GM12878 (cell line): ENCODE data around the gene CACNA1G. TPM values are rescaled to one million over a fixed set of nuclear protein-coding genes. Genes with fewer than 3 reads are reported as not detected.

ENCODE experiments used
- ATAC-seq: fragments of 200-7000 bp; cut with Tn5 transposase; 3 replicates; pipeline ENCODE4 v1.9.1; 2020; ENCODE audit warnings: mild to moderate bottlenecking, moderate library complexity
- BruUV-seq: library from RNA; stranded (reverse); fragments of 400-500 nt; replicated peaks from 2 replicates; lab custom pipeline; 2021; lab: Mats Ljungman, UMichigan
- CTCF ChIA-PET: fragments of 300-600 bp; sonication (Branson Sonifier 250); formaldehyde crosslinking; extraction: SDS; loops from one replicate; lab custom pipeline; 2021; ENCODE audit warnings: inconsistent platforms; lab: Yijun Ruan, JAX
- POLR2A ChIA-PET: fragments of 350-600 bp; formaldehyde crosslinking; extraction: SDS; loops from one replicate; lab custom pipeline; 2021; ENCODE audit warnings: inconsistent platforms; lab: Charles Lee
- RAD21 ChIA-PET: fragments of 300-600 bp; sonication (Branson Sonifier 250); formaldehyde crosslinking; loops from one replicate; lab custom pipeline; 2023; ENCODE audit warnings: antibody characterized with exemption; ENCODE audit not compliant: unreplicated experiment; lab: Charles Lee
- SMC1A ChIA-PET: fragments of 300-600 bp; sonication (Branson Sonifier 250); formaldehyde crosslinking; loops from one replicate; lab custom pipeline; 2023; ENCODE audit not compliant: unreplicated experiment, uncharacterized antibody; lab: Charles Lee
- DNase-seq: peaks from one replicate; pipeline ENCODE4 v3.0.0-alpha.2; 2011; ENCODE audit warnings: low read depth, low spot score
- FAIRE-seq: peaks from 3 replicates; lab custom pipeline; 2011; peaks lifted over from hg19 to GRCh38; lab: Jason Lieb, UNC
- H2AFZ ChIP-seq: 2 replicates; pipeline ENCODE4 v1.6.0; 2011; ENCODE audit warnings: low read depth, low read length, control low read depth; ENCODE audit not compliant: control insufficient read depth
- H3K27ac ChIP-seq: 2 replicates; pipeline ENCODE4 v1.5.1; 2011; ENCODE audit warnings: control low read depth; ENCODE audit not compliant: control insufficient read depth, insufficient read depth
- H3K27me3 ChIP-seq, 2 experiments: replicated peaks in 1 of 2; 2 replicates each; pipeline versions ENCODE4 v1.6.0 to v1.6.1; 2011; ENCODE audit warnings: low read length in 1 of 2; ENCODE audit not compliant: control insufficient read depth in 2 of 2, insufficient read depth in 2 of 2
- H3K36me3 ChIP-seq, 2 experiments: 2 replicates each; pipeline ENCODE4 v1.5.1; 2011; ENCODE audit warnings: low read length in 1 of 2; ENCODE audit not compliant: control insufficient read depth in 2 of 2, insufficient read depth in 2 of 2
- H3K4me1 ChIP-seq: 2 replicates; pipeline ENCODE4 v1.6.1; 2011; ENCODE audit warnings: mild to moderate bottlenecking, low read length, moderate library complexity, mixed read lengths; ENCODE audit not compliant: control insufficient read depth, insufficient read depth
- H3K4me2 ChIP-seq: 2 replicates; pipeline ENCODE4 v1.6.0; 2011; ENCODE audit warnings: control low read depth; ENCODE audit not compliant: control insufficient read depth, insufficient read depth
- H3K4me3 ChIP-seq: fragments of 200-600 bp; sonication (generic); 2 replicates; pipeline ENCODE4 v1.5.1; 2016
- H3K79me2 ChIP-seq: 2 replicates; pipeline ENCODE4 v1.6.0; 2011; ENCODE audit warnings: low read length; ENCODE audit not compliant: control insufficient read depth, insufficient read depth
- H3K9ac ChIP-seq: 2 replicates; pipeline ENCODE4 v1.8.0; 2011; ENCODE audit warnings: low read length, control low read depth, mixed read lengths; ENCODE audit not compliant: control insufficient read depth, insufficient read depth
- H3K9me3 ChIP-seq: replicated peaks from 3 replicates; pipeline ENCODE4 v1.5.1; 2011; ENCODE audit warnings: mild to moderate bottlenecking, low read length; ENCODE audit not compliant: control insufficient read depth, insufficient read depth
- H4K20me1 ChIP-seq: 2 replicates; pipeline ENCODE4 v1.6.0; 2011; ENCODE audit not compliant: control insufficient read depth, insufficient read depth
- ESRRA ChIP-seq: IDR thresholded peaks from 2 replicates; pipeline ENCODE4 v1.6.1; 2012; ENCODE audit warnings: mild to moderate bottlenecking, low read length, improper control_type of control experiment
- ETV6 ChIP-seq, 2 experiments: fragments of 450-650 bp in 1 of 2; IDR thresholded peaks in 1 of 2; conservative IDR thresholded peaks in 1 of 2; 2 replicates each; pipeline ENCODE4 v1.6.1; 2014; ENCODE audit warnings: antibody characterized with exemption in 1 of 2, borderline replicate concordance in 1 of 2, low read depth in 1 of 2, mild to moderate bottlenecking in 1 of 2, moderate library complexity in 1 of 2
- FOXM1 ChIP-seq: IDR thresholded peaks from 2 replicates; pipeline ENCODE4 v1.6.1; 2012; ENCODE audit warnings: low read depth, mild to moderate bottlenecking, inconsistent platforms, low read length, moderate library complexity
- LARP7 ChIP-seq: fragments of 450-650 bp; IDR thresholded peaks from 2 replicates; pipeline ENCODE4 v1.6.1; 2017; ENCODE audit warnings: mild to moderate bottlenecking
- NFXL1 ChIP-seq: fragments of 450-650 bp; IDR thresholded peaks from 2 replicates; pipeline ENCODE4 v1.6.1; 2017; ENCODE audit warnings: antibody characterized with exemption, mild to moderate bottlenecking, borderline replicate concordance
- NRF1 ChIP-seq: conservative IDR thresholded peaks from 2 replicates; pipeline ENCODE4 v1.6.1; 2011; ENCODE audit warnings: mild to moderate bottlenecking, low read depth, low read length, improper control_type of control experiment
- POLR2AphosphoS2 ChIP-seq: IDR thresholded peaks from 2 replicates; pipeline ENCODE4 v1.6.1; 2011; ENCODE audit warnings: low read depth, mild to moderate bottlenecking, low read length, improper control_type of control experiment, moderate library complexity
- POU2F2 ChIP-seq: IDR thresholded peaks from 3 replicates; pipeline ENCODE4 v1.6.1; 2011; ENCODE audit warnings: low read depth, mild to moderate bottlenecking, low read length, borderline replicate concordance
- RAD51 ChIP-seq: fragments of 450-650 bp; IDR thresholded peaks from 2 replicates; pipeline ENCODE4 v1.6.1; 2016; ENCODE audit warnings: moderate library complexity, mild to moderate bottlenecking, inconsistent platforms
- SUPT20H ChIP-seq: IDR thresholded peaks from 2 replicates; pipeline ENCODE4 v1.6.1; 2011; ENCODE audit warnings: low read depth, mild to moderate bottlenecking, low read length, moderate library complexity, borderline replicate concordance; ENCODE audit not compliant: control insufficient read depth
- ZBED1 ChIP-seq: IDR thresholded peaks from 2 replicates; pipeline ENCODE4 v1.6.1; 2016; ENCODE audit warnings: borderline replicate concordance
- WGBS: methylation state at CpG from one replicate; pipeline ENCODE4 v1.1.6; 2016; ENCODE audit warnings: low lambda C conversion rate; ENCODE audit not compliant: insufficient replicate concordance, insufficient coverage; ENCODE audit errors: missing lambda C conversion rate; 5-methylcytosine and 5-hydroxymethylcytosine counted together
- in situ Hi-C: fragments of 300-500 bp; cut with MboI; formaldehyde crosslinking; loops from 9 replicates; pipeline ENCODE4 v1.14.3; 2018; ENCODE audit warnings: mixed read lengths
- intact Hi-C: fragments of 100-400 bp; cut with micrococcal nuclease; formaldehyde crosslinking; loops from one replicate; pipeline ENCODE4 v1.14.2; 2022; ENCODE audit not compliant: unreplicated experiment
- polyA plus RNA-seq, 11 experiments: library from polyadenylated mRNA; depleted of rRNA in 4 of 11; unstranded in 6 of 11; stranded (reverse) in 5 of 11; fragments of >200 nt; fragmentation: Nextera tagmentation in 4 of 11; fragmentation: Illumina TruSeq in 1 of 11; extraction: Ambion mirVana in 4 of 11; extraction: Trizol in 1 of 11; gene quantifications; 1 replicate in 1 of 11; 2 replicates in 10 of 11; pipeline versions ENCODE4 v1.2.1 to v1.2.3, GENCODE V29; 2011 to 2016; ENCODE audit warnings: inconsistent platforms in 2 of 11, missing spikeins in 2 of 11, low read depth in 1 of 11
- total RNA-seq, 4 experiments: library from RNA; depleted of rRNA in 3 of 4; stranded (reverse); fragments of >200 nt in 3 of 4; fragmentation: Illumina TruSeq in 1 of 4; extraction: Trizol in 1 of 4; gene quantifications; 2 replicates each; pipeline versions ENCODE4 v1.2.1 to v1.2.3, GENCODE V29; 2013 to 2021
- TF ChIP-seq, protein P1 (sequence below): IDR thresholded peaks from 2 replicates; pipeline ENCODE4 v1.6.1; 2011; ENCODE audit warnings: low read depth, mild to moderate bottlenecking, low read length, moderate library complexity, borderline replicate concordance; ENCODE audit errors: extremely low read depth
- TF ChIP-seq, protein P2 (sequence below), 3 experiments: IDR thresholded peaks in 2 of 3; conservative IDR thresholded peaks in 1 of 3; 2 replicates each; pipeline ENCODE4 v1.5.1; 2011; ENCODE audit warnings: low read depth in 3 of 3, low read length in 3 of 3, mild to moderate bottlenecking in 3 of 3, control low read depth in 2 of 3, moderate library complexity in 2 of 3, inconsistent platforms in 1 of 3, mixed read lengths in 1 of 3; ENCODE audit not compliant: control insufficient read depth in 2 of 3, insufficient read depth in 1 of 3; ENCODE audit errors: extremely low read depth in 1 of 3
- TF ChIP-seq, protein P3 (sequence below): fragments of 450-650 bp; IDR thresholded peaks from 2 replicates; pipeline ENCODE4 v1.6.1; 2017; ENCODE audit warnings: mild to moderate bottlenecking, moderate library complexity
- TF ChIP-seq, protein P4 (sequence below): fragments of 450-650 bp; IDR thresholded peaks from 2 replicates; pipeline ENCODE4 v1.6.1; 2017; ENCODE audit warnings: antibody characterized with exemption, mild to moderate bottlenecking, moderate library complexity

The CACNA1G gene
- total and polyA plus RNA-seq, 10 of the 15 experiments (the other 5 are each of a cell fraction or from before 2014, with no cell fraction given): 0.03 to 0.15 TPM; not detected in 8

DNA sequence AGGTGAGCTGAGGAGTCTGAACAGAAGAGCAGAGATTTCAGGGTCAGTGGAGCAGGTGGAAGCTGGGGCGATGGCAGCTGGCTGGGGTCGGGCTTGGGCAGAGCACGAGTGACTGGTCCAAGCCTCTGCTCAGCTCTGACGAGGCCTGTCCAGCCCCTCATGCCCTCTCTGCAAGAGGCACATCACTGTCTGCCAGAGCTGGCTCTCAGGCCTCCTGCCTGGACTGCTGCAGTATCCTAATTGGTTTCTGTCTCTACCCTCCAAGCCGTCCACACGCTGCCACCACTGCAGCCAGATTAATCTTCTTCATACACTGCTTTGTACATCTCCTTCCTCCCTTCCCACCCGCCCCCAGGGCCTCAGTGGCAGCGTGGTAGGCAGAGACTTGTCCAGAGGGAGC is 25.4 kb downstream of the CACNA1G start:
- 5% methylated on average over 6 of the region's 8 CpGs for WGBS
- Histone ChIP-seq H3K9me3 (no peaks in the 10 kb centered on the region), H3K79me2 (no peaks in the 10 kb centered on the region), H3K4me3 (no peak overlapping the region), H3K27ac (no peak overlapping the region), H3K4me2 (no peak overlapping the region), H4K20me1 (no peaks in the 10 kb centered on the region), H3K36me3 (no peaks in the 10 kb centered on the region), H3K9ac (no peak overlapping the region), H2AFZ (no peak overlapping the region), H3K4me1 (no peaks in the 10 kb centered on the region), H3K27me3 (peaks cover 2 to 4% of the 10 kb centered on the region in 2 experiments; a peak in 2 of 4 replicates)
- FAIRE-seq (no peak), DNase-seq (no peak), ATAC-seq (no peak)
- intact Hi-C loops: no loop called here
- POLR2A ChIA-PET: no interaction called here
- SMC1A ChIA-PET: no interaction called here
- BruUV-seq: no TSS peak
- in situ Hi-C loops: no loop called here
- CTCF ChIA-PET: no interaction called here
- RAD21 ChIA-PET: no interaction called here
- TF ChIP-seq POU2F2 (no peak), ESRRA (no peak), ZBED1 (no peak), NFXL1 (no peak), NRF1 (no peak), LARP7 (no peak), FOXM1 (no peak), POLR2AphosphoS2 (no peak), ETV6 (conservative IDR thresholded peaks at IDR 0.05 in 1 of 2, IDR thresholded peaks at IDR 0.05 in 1 of 2; ENCODE audit: borderline replicate concordance in 1 of 2, low read depth in 1 of 2) (no peak), RAD51 (no peak), SUPT20H (no peak)
- TF ChIP-seq, protein P1, sequence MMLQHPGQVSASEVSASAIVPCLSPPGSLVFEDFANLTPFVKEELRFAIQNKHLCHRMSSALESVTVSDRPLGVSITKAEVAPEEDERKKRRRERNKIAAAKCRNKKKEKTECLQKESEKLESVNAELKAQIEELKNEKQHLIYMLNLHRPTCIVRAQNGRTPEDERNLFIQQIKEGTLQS: no peak
- TF ChIP-seq, protein P2, sequence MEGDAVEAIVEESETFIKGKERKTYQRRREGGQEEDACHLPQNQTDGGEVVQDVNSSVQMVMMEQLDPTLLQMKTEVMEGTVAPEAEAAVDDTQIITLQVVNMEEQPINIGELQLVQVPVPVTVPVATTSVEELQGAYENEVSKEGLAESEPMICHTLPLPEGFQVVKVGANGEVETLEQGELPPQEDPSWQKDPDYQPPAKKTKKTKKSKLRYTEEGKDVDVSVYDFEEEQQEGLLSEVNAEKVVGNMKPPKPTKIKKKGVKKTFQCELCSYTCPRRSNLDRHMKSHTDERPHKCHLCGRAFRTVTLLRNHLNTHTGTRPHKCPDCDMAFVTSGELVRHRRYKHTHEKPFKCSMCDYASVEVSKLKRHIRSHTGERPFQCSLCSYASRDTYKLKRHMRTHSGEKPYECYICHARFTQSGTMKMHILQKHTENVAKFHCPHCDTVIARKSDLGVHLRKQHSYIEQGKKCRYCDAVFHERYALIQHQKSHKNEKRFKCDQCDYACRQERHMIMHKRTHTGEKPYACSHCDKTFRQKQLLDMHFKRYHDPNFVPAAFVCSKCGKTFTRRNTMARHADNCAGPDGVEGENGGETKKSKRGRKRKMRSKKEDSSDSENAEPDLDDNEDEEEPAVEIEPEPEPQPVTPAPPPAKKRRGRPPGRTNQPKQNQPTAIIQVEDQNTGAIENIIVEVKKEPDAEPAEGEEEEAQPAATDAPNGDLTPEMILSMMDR (IDR thresholded peaks at IDR 0.05 in 2 of 3, conservative IDR thresholded peaks at IDR 0.05 in 1 of 3; ENCODE audit: control insufficient read depth in 2 of 3, extremely low read depth in 1 of 3, insufficient read depth in 1 of 3, low read depth in 3 of 3, low read length in 3 of 3): no peak
- TF ChIP-seq, protein P3, sequence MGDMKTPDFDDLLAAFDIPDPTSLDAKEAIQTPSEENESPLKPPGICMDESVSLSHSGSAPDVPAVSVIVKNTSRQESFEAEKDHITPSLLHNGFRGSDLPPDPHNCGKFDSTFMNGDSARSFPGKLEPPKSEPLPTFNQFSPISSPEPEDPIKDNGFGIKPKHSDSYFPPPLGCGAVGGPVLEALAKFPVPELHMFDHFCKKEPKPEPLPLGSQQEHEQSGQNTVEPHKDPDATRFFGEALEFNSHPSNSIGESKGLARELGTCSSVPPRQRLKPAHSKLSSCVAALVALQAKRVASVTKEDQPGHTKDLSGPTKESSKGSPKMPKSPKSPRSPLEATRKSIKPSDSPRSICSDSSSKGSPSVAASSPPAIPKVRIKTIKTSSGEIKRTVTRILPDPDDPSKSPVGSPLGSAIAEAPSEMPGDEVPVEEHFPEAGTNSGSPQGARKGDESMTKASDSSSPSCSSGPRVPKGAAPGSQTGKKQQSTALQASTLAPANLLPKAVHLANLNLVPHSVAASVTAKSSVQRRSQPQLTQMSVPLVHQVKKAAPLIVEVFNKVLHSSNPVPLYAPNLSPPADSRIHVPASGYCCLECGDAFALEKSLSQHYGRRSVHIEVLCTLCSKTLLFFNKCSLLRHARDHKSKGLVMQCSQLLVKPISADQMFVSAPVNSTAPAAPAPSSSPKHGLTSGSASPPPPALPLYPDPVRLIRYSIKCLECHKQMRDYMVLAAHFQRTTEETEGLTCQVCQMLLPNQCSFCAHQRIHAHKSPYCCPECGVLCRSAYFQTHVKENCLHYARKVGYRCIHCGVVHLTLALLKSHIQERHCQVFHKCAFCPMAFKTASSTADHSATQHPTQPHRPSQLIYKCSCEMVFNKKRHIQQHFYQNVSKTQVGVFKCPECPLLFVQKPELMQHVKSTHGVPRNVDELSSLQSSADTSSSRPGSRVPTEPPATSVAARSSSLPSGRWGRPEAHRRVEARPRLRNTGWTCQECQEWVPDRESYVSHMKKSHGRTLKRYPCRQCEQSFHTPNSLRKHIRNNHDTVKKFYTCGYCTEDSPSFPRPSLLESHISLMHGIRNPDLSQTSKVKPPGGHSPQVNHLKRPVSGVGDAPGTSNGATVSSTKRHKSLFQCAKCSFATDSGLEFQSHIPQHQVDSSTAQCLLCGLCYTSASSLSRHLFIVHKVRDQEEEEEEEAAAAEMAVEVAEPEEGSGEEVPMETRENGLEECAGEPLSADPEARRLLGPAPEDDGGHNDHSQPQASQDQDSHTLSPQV: no peak
- TF ChIP-seq, protein P4, sequence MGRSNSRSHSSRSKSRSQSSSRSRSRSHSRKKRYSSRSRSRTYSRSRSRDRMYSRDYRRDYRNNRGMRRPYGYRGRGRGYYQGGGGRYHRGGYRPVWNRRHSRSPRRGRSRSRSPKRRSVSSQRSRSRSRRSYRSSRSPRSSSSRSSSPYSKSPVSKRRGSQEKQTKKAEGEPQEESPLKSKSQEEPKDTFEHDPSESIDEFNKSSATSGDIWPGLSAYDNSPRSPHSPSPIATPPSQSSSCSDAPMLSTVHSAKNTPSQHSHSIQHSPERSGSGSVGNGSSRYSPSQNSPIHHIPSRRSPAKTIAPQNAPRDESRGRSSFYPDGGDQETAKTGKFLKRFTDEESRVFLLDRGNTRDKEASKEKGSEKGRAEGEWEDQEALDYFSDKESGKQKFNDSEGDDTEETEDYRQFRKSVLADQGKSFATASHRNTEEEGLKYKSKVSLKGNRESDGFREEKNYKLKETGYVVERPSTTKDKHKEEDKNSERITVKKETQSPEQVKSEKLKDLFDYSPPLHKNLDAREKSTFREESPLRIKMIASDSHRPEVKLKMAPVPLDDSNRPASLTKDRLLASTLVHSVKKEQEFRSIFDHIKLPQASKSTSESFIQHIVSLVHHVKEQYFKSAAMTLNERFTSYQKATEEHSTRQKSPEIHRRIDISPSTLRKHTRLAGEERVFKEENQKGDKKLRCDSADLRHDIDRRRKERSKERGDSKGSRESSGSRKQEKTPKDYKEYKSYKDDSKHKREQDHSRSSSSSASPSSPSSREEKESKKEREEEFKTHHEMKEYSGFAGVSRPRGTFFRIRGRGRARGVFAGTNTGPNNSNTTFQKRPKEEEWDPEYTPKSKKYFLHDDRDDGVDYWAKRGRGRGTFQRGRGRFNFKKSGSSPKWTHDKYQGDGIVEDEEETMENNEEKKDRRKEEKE: no peak
